GM13976 (cell line): ENCODE data around the gene SIGLEC6.

Source experiments
- DNase-seq: peaks from one replicate; pipeline ENCODE4 v3.0.0; 2012; ENCODE audit warnings: low spot score
- in situ Hi-C: fragments of 300-500 bp; cut with MboI; formaldehyde crosslinking; loops from one replicate; pipeline ENCODE4 v1.12.0; 2022; ENCODE audit warnings: low sequenced_read_pairs, mixed read lengths, inconsistent platforms; ENCODE audit not compliant: unreplicated experiment
- TF ChIP-seq, protein P1 (sequence below): IDR thresholded peaks from 2 replicates; pipeline ENCODE4 v1.5.1; 2012; ENCODE audit warnings: borderline replicate concordance, mild to moderate bottlenecking; ENCODE audit not compliant: insufficient read depth; ENCODE audit errors: extremely low read depth, missing control alignments, control extremely low read depth

Gene SIGLEC6

GRCh38 chr19:51544038-51544437 lies 12.6 kb upstream of the SIGLEC6 start:
- TF ChIP-seq, protein P1, sequence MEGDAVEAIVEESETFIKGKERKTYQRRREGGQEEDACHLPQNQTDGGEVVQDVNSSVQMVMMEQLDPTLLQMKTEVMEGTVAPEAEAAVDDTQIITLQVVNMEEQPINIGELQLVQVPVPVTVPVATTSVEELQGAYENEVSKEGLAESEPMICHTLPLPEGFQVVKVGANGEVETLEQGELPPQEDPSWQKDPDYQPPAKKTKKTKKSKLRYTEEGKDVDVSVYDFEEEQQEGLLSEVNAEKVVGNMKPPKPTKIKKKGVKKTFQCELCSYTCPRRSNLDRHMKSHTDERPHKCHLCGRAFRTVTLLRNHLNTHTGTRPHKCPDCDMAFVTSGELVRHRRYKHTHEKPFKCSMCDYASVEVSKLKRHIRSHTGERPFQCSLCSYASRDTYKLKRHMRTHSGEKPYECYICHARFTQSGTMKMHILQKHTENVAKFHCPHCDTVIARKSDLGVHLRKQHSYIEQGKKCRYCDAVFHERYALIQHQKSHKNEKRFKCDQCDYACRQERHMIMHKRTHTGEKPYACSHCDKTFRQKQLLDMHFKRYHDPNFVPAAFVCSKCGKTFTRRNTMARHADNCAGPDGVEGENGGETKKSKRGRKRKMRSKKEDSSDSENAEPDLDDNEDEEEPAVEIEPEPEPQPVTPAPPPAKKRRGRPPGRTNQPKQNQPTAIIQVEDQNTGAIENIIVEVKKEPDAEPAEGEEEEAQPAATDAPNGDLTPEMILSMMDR = no peak
- no peak for DNase-seq
- in situ Hi-C loops = no loop called here

- TF ChIP-seq, protein P1 = no peak
These were observed 11.2 kb upstream of the SIGLEC6 start for GRCh38 chr19:51542699-51543098.

GRCh38 chr19:51541458-51542357 lies 10.2 kb upstream of the SIGLEC6 start:
- DNase-seq = no peak
- in situ Hi-C loops = no loop called here
- TF ChIP-seq, protein P1 = no peak

More at GRCh38 chr19:51542699-51543098, 11.2 kb upstream of the SIGLEC6 start:
- in situ Hi-C loops = no loop called here
- DNase-seq = no peak

DNA sequence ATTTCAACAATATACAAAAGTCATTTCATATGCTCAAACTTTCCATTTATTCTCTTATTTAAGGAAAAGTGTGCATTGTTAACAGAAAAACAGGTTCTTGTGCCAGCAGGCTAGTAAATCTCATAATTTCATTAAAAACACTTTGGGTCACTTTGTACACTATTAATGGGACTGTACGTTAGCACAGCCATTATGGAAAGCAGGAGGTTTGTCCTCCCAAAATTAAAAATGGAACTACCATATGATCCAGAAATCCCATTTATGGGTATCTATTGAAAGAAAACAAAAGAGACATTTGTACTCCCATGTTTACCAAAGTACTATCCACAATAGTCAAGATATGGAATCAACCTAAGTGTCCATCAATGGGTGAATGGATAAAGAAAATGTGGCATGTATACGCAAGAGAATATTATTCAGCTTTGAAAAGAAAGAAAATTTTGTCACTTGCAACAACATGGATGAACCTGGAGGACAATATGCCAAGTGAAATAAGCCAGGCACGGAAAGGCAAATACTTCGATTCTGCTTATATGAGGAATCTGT lies 8.4 kb upstream of the SIGLEC6 start:
- DNase-seq = no peak
- in situ Hi-C loops = no loop called here
- TF ChIP-seq, protein P1 = no peak

DNA sequence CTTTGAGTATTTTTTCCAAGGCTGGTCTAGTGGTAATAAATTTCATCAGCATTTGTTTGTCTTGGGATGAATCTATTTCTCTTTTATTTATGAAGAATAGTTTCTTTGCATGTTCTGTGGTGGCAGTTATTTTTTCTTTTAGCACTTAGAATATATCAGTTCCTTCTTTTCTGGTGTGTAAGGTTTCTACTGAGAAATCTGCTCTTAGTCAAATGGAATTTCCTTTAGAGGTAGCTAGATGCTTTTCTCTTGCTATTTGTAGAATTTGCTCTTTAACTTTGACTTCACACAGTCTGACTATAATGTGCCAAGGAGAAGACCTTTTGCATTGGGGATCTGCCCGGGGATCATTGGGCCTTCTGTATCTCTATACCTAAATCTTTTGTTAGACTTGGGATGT lies 4.1 kb upstream of the SIGLEC6 start:
- in situ Hi-C loops = no loop called here
- TF ChIP-seq, protein P1 = no peak
- DNase-seq = no peak

DNA sequence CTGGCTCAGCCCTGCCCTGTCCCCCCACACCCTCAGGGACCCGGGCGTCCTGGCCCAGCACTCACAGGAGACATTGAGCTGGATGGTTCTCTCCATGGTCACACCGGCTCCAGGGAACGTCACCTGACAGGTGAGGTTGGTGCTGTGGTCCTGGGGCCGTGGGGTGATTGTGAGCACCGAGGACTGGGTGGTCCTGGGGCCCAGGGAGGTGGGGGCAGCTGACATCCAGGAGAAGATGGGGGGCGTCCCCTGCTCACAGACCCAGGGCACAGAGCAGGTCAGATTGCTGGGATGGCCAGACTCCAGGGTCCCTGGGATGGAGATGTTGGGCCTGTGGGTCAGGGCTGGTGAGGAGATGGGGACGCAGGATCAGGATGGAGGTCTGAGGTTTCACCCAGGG lies 854 bp downstream of the SIGLEC6 start:
- no peak for DNase-seq
- in situ Hi-C loops = no loop called here
- TF ChIP-seq, protein P1 = no peak
